Activated CD8-positive, alpha-beta T cell treated with anti-CD3 and anti-CD28 coated beads for 36 hours (primary cell): ENCODE measurements around the gene DKK1. TPM values are rescaled to one million over a fixed set of nuclear protein-coding genes. Genes with fewer than 3 reads are reported as not detected.

Source experiments
- ATAC-seq: fragments of 200-7000 bp; cut with Tn5 transposase; one replicate; pipeline ENCODE4 v1.10.0; 2021; ENCODE audit warnings: mild to moderate bottlenecking, moderate library complexity
- CTCF ChIA-PET: fragments of 350-600 bp; sonication (Branson Sonifier 250); formaldehyde crosslinking; loops from one replicate; lab custom pipeline; 2021; ENCODE audit warnings: antibody characterized with exemption; lab: Charles Lee
- POLR2A ChIA-PET: fragments of 350-600 bp; sonication (Branson Sonifier 250); formaldehyde crosslinking; loops from one replicate; lab custom pipeline; 2021; ENCODE audit warnings: antibody characterized with exemption; lab: Charles Lee
- DNase-seq: peaks from one replicate; pipeline ENCODE4 v3.0.0-alpha.2; 2020
- H3K27ac Mint-ChIP-seq: one replicate; pipeline ENCODE4 v1.8.0; 2021; ENCODE audit warnings: mild to moderate bottlenecking, mixed read lengths
- H3K27me3 Mint-ChIP-seq: one replicate; pipeline ENCODE4 v1.8.0; 2021; ENCODE audit warnings: mixed read lengths
- H3K36me3 Mint-ChIP-seq: one replicate; pipeline ENCODE4 v1.8.0; 2021; ENCODE audit warnings: low read depth, mixed read lengths
- H3K4me1 Mint-ChIP-seq: one replicate; pipeline ENCODE4 v1.8.0; 2021; ENCODE audit warnings: low read depth, mixed read lengths
- H3K4me3 Mint-ChIP-seq: one replicate; pipeline ENCODE4 v1.8.0; 2021; ENCODE audit warnings: mild to moderate bottlenecking, moderate library complexity, mixed read lengths
- H3K9me3 Mint-ChIP-seq: one replicate; pipeline ENCODE4 v1.8.0; 2021; ENCODE audit warnings: mixed read lengths
- CTCF ChIP-seq: fragments of 200-600 bp; IDR thresholded peaks from one replicate; pipeline ENCODE4 v1.8.0; 2022; ENCODE audit warnings: antibody characterized with exemption, mild to moderate bottlenecking
- intact Hi-C: fragments of 100-400 bp; cut with micrococcal nuclease; formaldehyde crosslinking; loops from one replicate; pipeline ENCODE4 v1.10.0; 2022
- total RNA-seq, 2 experiments: library from RNA; stranded (reverse); gene quantifications; one replicate each; pipeline ENCODE4 v1.2.3, GENCODE V29; 2021

DKK1 gene
- total RNA-seq, 2 experiments from 2014 or later = not detected

GRCh38 chr10:52347327-52347667, 33.2 kb downstream of the DKK1 start:
- no peak overlapping the region for H3K27ac Mint-ChIP-seq
- no peaks in the 10 kb centered on the region for H3K27me3 Mint-ChIP-seq
- intact Hi-C loops = no loop called here
- ChIA-PET CTCF (no interaction called here), POLR2A (no interaction called here)
- no peak for TF ChIP-seq CTCF
- no peaks in the 10 kb centered on the region for H3K9me3 Mint-ChIP-seq
- no peaks in the 10 kb centered on the region for H3K36me3 Mint-ChIP-seq
- H3K4me3 Mint-ChIP-seq = no peak overlapping the region
- no peaks in the 10 kb centered on the region for H3K4me1 Mint-ChIP-seq
- no peak for ATAC-seq
- no peak for DNase-seq

GRCh38 chr10:52348037-52348564, 34.0 kb downstream of the DKK1 start:
- Mint-ChIP-seq H3K4me3 (no peak overlapping the region), H3K4me1 (no peaks in the 10 kb centered on the region), H3K9me3 (no peaks in the 10 kb centered on the region), H3K36me3 (no peaks in the 10 kb centered on the region), H3K27me3 (no peaks in the 10 kb centered on the region), H3K27ac (no peak overlapping the region)
- no peak for TF ChIP-seq CTCF
- intact Hi-C loops = no loop called here
- POLR2A ChIA-PET = no interaction called here
- CTCF ChIA-PET = interaction anchor here (0.6 kb wide), 1 partner anchor 290 kb away, joined by 3 read pairs; no protein-coding TSS in a partner anchor
- DNase-seq = no peak
- ATAC-seq = no peak

- Mint-ChIP-seq H3K36me3 (no peaks in the 10 kb centered on the region), H3K4me3 (no peak overlapping the region), H3K9me3 (no peaks in the 10 kb centered on the region), H3K27me3 (no peaks in the 10 kb centered on the region), H3K27ac (no peak overlapping the region), H3K4me1 (no peaks in the 10 kb centered on the region)
- intact Hi-C loops = no loop called here
- POLR2A ChIA-PET = no interaction called here
- ATAC-seq = no peak
- CTCF ChIA-PET = no interaction called here
- no peak for DNase-seq
- TF ChIP-seq CTCF = no peak
Observed at GRCh38 chr10:52351914-52352330, 37.8 kb downstream of the DKK1 start.

- no peaks in the 10 kb centered on the region for H3K4me1 Mint-ChIP-seq
- ChIA-PET POLR2A (no interaction called here), CTCF (no interaction called here)
- no peak overlapping the region for H3K4me3 Mint-ChIP-seq
- no peaks in the 10 kb centered on the region for H3K36me3 Mint-ChIP-seq
- no peak for TF ChIP-seq CTCF
- ATAC-seq (no peak), DNase-seq (no peak)
- intact Hi-C loops = no loop called here
- no peaks in the 10 kb centered on the region for H3K27me3 Mint-ChIP-seq
- no peak overlapping the region for H3K27ac Mint-ChIP-seq
- H3K9me3 Mint-ChIP-seq = no peaks in the 10 kb centered on the region
Observed at GRCh38 chr10:52353205-52353604, 39.1 kb downstream of the DKK1 start.

GRCh38 chr10:52353960-52354394, 39.9 kb downstream of the DKK1 start:
- no peaks in the 10 kb centered on the region for H3K27me3 Mint-ChIP-seq
- no peak overlapping the region for H3K4me3 Mint-ChIP-seq
- H3K9me3 Mint-ChIP-seq = no peaks in the 10 kb centered on the region
- H3K36me3 Mint-ChIP-seq = no peaks in the 10 kb centered on the region
- H3K27ac Mint-ChIP-seq = no peak overlapping the region
- CTCF ChIA-PET = no interaction called here
- POLR2A ChIA-PET = no interaction called here
- intact Hi-C loops = no loop called here
- no peaks in the 10 kb centered on the region for H3K4me1 Mint-ChIP-seq
- no peak for ATAC-seq
- no peak for DNase-seq
- no peak for TF ChIP-seq CTCF
